NK-92 (cell line): ENCODE results near the gene TMPRSS12.
"Not testable (repeated sequence)": the region's sequence is repeated elsewhere in the genome, so short reads cannot be mapped to it uniquely, and the experiment has no call there.

Source experiments
- DNase-seq: peaks from one replicate; lab custom pipeline; 2025; ENCODE audit not compliant: unreplicated experiment; lab: John Stamatoyannopoulos, UW

Gene TMPRSS12

DNA sequence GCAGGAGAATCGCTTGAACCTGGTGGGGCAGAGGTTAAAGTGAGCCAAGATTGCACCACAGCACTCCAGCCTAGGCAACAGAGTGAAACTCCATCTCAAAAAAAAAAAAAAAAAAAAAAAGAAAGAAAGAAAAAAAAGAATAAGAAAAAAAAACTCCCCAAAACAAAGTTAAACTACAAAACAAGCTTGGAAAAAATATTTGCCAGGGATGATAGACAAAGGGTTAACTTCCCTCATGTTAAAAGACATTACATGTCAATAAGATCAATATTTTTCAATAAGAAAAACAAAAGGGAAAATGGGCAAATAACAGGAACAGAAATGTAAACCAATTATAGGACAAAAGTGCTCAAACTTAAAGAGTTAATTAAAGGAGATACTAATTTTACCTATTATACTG, 83.2 kb downstream of the TMPRSS12 start:
- DNase-seq = no peak

DNA sequence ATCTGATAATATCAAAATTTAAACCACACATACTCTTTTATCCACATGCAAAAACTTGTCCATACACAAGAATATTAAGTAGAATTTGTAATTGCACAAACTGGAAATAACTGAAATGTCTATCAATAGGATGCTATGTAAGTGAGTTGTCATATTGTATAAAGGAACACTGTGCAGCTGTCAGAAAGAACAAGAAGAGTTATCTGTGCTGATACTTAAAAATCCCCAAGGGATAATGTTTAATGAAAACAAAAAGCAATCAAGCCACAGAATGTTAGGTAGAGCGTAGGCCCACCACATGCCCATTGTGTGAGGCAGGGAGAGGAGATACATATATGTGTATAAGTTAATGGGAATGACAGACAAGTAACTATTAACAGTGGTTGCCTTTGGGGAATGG, 83.7 kb downstream of the TMPRSS12 start:
- DNase-seq = no peak

GRCh38 chr12:50926932-50927331, 84.2 kb downstream of the TMPRSS12 start:
- not testable (repeated sequence) for DNase-seq

DNA sequence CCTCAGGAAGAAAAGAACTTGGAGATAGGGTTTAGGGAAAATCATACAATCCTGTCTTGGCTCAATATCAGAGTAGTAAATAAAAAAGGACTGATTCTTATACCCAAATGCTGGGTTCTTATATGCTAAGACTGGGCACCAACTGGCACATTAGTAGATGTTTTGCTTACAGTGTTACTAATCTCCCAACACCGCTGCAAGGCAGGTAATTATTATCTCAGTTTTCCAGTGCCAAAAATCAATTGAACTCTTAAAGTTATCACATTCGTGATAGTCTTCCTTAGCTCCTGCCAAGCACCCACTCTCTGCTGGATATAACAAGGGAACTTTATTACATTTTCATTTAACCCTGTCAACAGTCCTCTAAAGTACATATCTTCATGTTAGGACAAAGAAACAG, 84.6 kb downstream of the TMPRSS12 start:
- DNase-seq = no peak

DNA sequence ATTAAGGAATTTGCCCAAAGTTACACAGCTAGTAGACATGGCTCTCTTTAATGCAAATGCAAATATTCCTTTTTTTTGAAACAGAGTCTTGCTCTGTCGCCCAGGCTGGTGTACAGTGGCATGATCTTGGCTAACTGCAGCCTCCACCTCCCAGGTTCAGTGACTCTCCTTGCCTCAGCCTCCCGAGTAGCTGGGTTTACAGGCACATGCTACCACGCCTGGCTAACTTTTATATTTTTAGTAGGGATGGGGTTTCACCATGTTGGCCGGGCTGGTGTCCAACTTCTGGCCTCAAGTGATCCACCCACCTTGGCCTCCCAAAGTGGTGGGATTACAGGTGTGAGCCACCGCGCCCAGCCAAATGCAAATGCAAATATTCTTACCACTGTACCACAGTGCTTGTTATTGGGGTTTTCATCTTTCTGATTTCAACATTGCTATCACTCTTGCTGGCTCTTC, 85.1 kb downstream of the TMPRSS12 start:
- no peak for DNase-seq

GRCh38 chr12:50928392-50928791, 85.7 kb downstream of the TMPRSS12 start:
- no peak for DNase-seq

- no peak for DNase-seq
Observed at GRCh38 chr12:50929831-50930230, 87.1 kb downstream of the TMPRSS12 start.

DNA sequence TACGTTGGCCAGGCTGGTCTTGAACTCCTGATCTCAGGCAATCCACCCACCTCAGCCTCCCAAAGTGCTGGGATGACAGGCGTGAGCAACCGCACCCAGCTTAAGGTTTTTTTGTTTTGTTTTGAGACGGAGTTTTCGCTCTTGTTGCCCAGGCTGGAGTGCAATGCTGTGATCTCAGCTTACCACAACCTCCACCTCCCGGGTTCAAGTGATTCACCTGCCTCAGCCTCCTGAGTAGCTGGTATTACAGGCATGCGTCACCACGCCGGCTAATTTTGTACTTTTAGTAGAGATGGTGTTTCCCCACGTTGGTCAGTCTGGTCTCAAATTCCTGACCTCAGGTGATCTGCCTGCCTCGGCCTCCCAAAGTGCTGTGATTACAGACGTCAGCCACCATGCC, 87.8 kb downstream of the TMPRSS12 start:
- not testable (repeated sequence) for DNase-seq

DNA sequence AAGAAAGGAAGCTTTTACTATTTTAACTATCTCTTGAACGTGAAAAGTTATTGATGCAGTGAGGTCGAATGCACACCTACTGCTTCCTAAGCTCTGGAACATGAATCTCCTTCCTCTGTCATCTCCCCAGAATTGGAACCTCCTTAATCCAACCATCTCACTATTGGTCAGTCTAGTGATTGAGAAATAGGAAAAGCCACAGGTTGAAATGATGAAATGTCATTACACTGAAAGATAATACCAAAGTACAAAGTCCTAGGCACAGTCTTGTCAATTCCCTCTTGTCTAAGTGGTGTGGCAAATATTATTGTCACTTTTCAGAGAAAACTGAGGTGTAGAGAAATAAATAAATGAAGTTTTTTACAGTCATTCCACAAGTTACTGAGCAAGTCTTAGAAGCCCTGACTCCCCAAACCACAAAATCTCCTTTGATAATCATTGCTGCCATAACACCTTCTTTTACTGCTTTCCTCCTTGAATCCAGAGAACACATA, 90.1 kb downstream of the TMPRSS12 start:
- DNase-seq = no peak

- DNase-seq = no peak
Observed at GRCh38 chr12:50933459-50934124, 90.9 kb downstream of the TMPRSS12 start.

DNA sequence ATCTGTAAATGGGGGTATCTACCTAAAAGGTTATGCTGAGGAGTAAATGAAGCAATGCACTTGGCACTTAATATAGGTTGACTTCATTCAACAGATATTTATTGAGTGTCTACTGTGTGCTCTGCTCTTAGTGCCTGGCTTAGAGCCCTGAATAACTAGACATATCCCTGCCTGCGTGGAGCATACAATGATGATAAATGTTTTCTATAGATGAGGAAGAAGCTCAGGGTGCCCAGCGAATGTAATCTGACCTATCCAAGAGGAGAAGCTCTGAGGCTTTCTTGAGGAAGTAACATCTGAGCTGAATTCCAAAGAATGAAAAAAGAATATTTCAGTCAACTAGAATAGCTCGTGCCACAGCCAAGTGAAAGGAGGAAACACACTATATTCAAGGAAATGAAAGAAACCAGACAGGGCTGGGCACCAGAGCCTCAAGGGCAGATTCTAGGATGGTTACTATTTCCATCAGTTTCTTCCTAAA, 91.7 kb downstream of the TMPRSS12 start:
- no peak for DNase-seq

GRCh38 chr12:50934981-50935807, 92.5 kb downstream of the TMPRSS12 start:
- DNase-seq = no peak

DNA sequence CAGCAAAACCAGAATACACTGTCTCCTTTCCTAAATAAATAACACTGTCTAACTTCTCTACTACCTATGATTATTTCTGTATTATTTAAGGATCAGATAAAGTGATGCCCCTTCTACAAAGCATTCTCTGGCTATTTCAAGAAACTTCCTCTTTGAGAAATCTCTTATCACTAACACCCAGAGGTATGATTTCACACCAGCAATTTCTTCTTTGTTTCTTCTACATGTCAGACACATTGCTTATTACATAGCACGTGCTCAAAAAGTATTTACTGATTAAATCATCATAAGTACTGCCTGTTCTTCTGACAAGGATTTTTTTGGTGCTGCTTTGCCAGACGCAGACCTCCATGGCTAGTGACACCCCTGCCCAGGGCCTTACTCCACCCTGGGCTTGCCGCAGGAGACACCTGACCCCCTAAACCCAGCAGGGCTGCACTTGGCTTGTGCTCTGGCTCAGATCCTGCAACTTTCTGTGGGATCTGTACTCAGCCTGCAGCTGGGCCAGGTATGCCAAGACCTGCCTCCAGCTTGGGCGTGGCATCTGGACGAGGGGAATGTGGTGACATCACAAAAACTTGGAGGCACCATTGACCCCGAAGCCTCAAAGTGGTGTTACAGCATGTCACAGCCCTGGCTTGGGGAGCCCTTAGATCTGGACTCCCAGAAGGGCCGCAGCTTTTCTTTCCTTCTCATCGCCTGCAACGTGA, 94.2 kb downstream of the TMPRSS12 start:
- no peak for DNase-seq
